Epithelial cell of proximal tubule (primary cell): ENCODE measurements around the gene SPEF2. TPM values are rescaled to one million over a fixed set of nuclear protein-coding genes. Genes with fewer than 3 reads are reported as not detected.
A peak's percentile ranks its signal among the peaks of the same experiment; 100 is the strongest.

Experiments
- DNase-seq: peaks from one replicate; pipeline ENCODE4 v3.0.0-alpha.2; 2011; ENCODE audit warnings: low read depth
- H3K4me3 ChIP-seq: 2 replicates; pipeline ENCODE4 v1.5.1; 2011; ENCODE audit warnings: low read depth, mild to moderate bottlenecking, low read length
- CTCF ChIP-seq: conservative IDR thresholded peaks from 2 replicates; pipeline ENCODE4 v1.5.1; 2012; ENCODE audit warnings: low read depth, mild to moderate bottlenecking, low read length
- total RNA-seq: library from RNA; depleted of rRNA; stranded (reverse); fragments of >200 nt; gene quantifications from 2 replicates; pipeline ENCODE4 v1.2.3, GENCODE V29; 2015

Gene SPEF2
- total RNA-seq, 1 donor from 2014 or later, result 2.3 TPM

GRCh38 chr5:35811108-35811741, 193.6 kb downstream of the SPEF2 start:
- no peak for TF ChIP-seq CTCF
- no peak overlapping the region for H3K4me3 ChIP-seq
- DNase-seq, result no peak

GRCh38 chr5:35813521-35813920, 195.9 kb downstream of the SPEF2 start:
- no peak for DNase-seq
- TF ChIP-seq CTCF, result no peak
- H3K4me3 ChIP-seq, result no peak overlapping the region

- no peak for DNase-seq
These were observed 197.7 kb downstream of the SPEF2 start for GRCh38 chr5:35815089-35815936.

DNA sequence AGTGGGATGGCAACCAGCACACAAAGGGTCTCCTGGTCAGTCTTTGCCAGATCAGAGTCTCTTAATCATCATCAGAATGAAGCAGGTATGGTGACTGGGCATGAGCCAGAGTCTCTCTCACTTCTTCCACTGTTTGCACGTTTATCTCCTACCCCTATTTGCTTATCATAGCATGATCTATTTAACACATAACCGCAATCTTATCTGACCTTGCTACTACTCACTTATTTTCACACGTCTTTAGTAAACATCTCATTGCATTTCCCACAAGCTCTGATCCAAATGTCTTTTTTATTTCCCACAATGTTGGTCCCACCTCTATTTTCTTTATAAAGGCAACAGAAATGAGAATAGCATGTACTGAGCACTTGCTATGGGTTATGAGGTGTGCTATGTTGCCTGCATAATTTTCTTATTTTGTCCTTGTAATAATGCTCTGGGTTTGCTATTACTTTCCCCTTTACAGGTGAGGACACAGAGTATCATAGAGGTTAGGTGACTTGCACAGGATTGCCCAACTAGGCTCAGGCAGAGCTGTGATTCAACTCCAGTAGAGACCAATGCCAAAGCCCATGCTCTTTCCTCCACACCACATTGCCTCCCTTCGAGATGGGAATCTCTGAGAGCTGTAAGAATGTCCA, 199.3 kb downstream of the SPEF2 start:
- H3K4me3 ChIP-seq, result no peak overlapping the region
- no peak for TF ChIP-seq CTCF
- no peak for DNase-seq

More at GRCh38 chr5:35815089-35815936, 197.7 kb downstream of the SPEF2 start:
- TF ChIP-seq CTCF, result peak; percentile 72
- H3K4me3 ChIP-seq, result no peak overlapping the region

DNA sequence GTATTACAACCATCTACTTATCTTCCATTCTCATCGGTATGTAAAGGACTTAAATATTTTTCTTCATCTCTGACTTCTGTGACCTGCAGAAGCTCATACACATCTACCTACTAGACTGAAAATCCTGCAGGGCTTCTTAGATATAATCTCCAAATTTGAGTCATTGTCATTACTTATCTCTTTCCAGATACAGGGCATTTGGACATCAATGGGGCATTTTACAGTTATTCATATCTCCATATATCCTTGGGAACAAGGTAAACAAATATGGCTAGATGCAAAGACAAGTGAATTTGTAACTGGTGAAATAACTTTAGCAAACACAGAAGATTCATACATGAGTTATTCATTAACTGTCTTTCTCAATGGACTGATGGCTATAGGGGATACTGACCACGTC, 201.4 kb downstream of the SPEF2 start:
- H3K4me3 ChIP-seq, result no peak overlapping the region
- no peak for TF ChIP-seq CTCF
- no peak for DNase-seq

- no peak for TF ChIP-seq CTCF
- no peak for DNase-seq
- no peak overlapping the region for H3K4me3 ChIP-seq
These were observed 202.0 kb downstream of the SPEF2 start for GRCh38 chr5:35819668-35820067.
